HepG2 (cell line): ENCODE measurements around the gene FAAP20. TPM values are rescaled to one million over a fixed set of nuclear protein-coding genes. Genes with fewer than 3 reads are reported as not detected.
A peak's percentile ranks its signal among the peaks of the same experiment; 100 is the strongest.

ENCODE experiments used
- ESRRA ChIP-seq: sonication (generic); formaldehyde crosslinking; IDR thresholded peaks from 2 replicates; pipeline ENCODE4 v1.5.1; 2020; ENCODE audit warnings: mild to moderate bottlenecking, low read depth, missing genetic modification reagents
- ETV6 ChIP-seq: sonication (generic); formaldehyde crosslinking; conservative IDR thresholded peaks from 2 replicates; pipeline ENCODE4 v1.4.0; 2020; ENCODE audit warnings: missing genetic modification reagents
- FOXJ3 ChIP-seq: sonication (generic); formaldehyde crosslinking; IDR thresholded peaks from 2 replicates; pipeline ENCODE4 v1.4.0; 2020; ENCODE audit warnings: missing genetic modification reagents, mild to moderate bottlenecking, borderline replicate concordance
- HBP1 ChIP-seq: IDR thresholded peaks from 2 replicates; pipeline ENCODE4 v1.6.1; 2016; ENCODE audit warnings: low read depth, control low read depth
- HDAC2 ChIP-seq: sonication (generic); formaldehyde crosslinking; IDR thresholded peaks from 2 replicates; pipeline ENCODE4 v1.4.0; 2020; ENCODE audit warnings: missing genetic modification reagents
- HNF1B ChIP-seq: sonication (generic); formaldehyde crosslinking; IDR thresholded peaks from 2 replicates; pipeline ENCODE4 v1.5.1; 2020; ENCODE audit warnings: mild to moderate bottlenecking, moderate library complexity, missing genetic modification reagents
- KLF6 ChIP-seq: IDR thresholded peaks from 2 replicates; pipeline ENCODE4 v1.8.0; 2016; ENCODE audit warnings: missing biosample characterization, missing genetic modification reagents
- POLR2G ChIP-seq: fragments of 200-400 bp; formaldehyde crosslinking; IDR thresholded peaks from 2 replicates; pipeline ENCODE4 v1.6.1; 2018; ENCODE audit warnings: mild to moderate bottlenecking, low read depth, low read length, moderate library complexity
- REXO4 ChIP-seq: sonication (generic); formaldehyde crosslinking; IDR thresholded peaks from 2 replicates; pipeline ENCODE4 v1.8.0; 2022; ENCODE audit warnings: missing genetic modification reagents, mild to moderate bottlenecking, borderline replicate concordance
- SALL1 ChIP-seq: sonication (generic); formaldehyde crosslinking; IDR thresholded peaks from 2 replicates; pipeline ENCODE4 v1.8.0; 2022; ENCODE audit warnings: mild to moderate bottlenecking, missing genetic modification reagents
- SAP130 ChIP-seq: IDR thresholded peaks from 2 replicates; pipeline ENCODE4 v1.6.1; 2016; ENCODE audit warnings: low read depth
- SNAI1 ChIP-seq: sonication (generic); formaldehyde crosslinking; IDR thresholded peaks from 2 replicates; pipeline ENCODE4 v1.5.0; 2020; ENCODE audit warnings: mild to moderate bottlenecking, missing genetic modification reagents, borderline replicate concordance
- SPEN ChIP-seq: sonication (generic); formaldehyde crosslinking; IDR thresholded peaks from 2 replicates; pipeline ENCODE4 v1.5.1; 2020; ENCODE audit warnings: low read depth, mild to moderate bottlenecking, missing genetic modification reagents
- THAP11 ChIP-seq: IDR thresholded peaks from 2 replicates; pipeline ENCODE4 v1.6.1; 2016; ENCODE audit warnings: missing biosample characterization, missing genetic modification reagents
- ZFAT ChIP-seq: sonication (generic); formaldehyde crosslinking; conservative IDR thresholded peaks from 2 replicates; pipeline ENCODE4 v1.8.1; 2023; ENCODE audit warnings: missing genetic modification reagents, inconsistent platforms
- ZFY ChIP-seq: sonication (generic); formaldehyde crosslinking; IDR thresholded peaks from 2 replicates; pipeline ENCODE4 v1.4.0; 2020; ENCODE audit warnings: missing genetic modification reagents
- ZNF20 ChIP-seq: sonication (generic); formaldehyde crosslinking; IDR thresholded peaks from 2 replicates; pipeline ENCODE4 v1.4.0; 2020; ENCODE audit warnings: mild to moderate bottlenecking, moderate library complexity, missing genetic modification reagents
- ZNF570 ChIP-seq: sonication (generic); formaldehyde crosslinking; IDR thresholded peaks from 2 replicates; pipeline ENCODE4 v1.4.0; 2020; ENCODE audit warnings: mild to moderate bottlenecking, missing genetic modification reagents, borderline replicate concordance
- ZNF644 ChIP-seq: IDR thresholded peaks from 2 replicates; pipeline ENCODE4 v1.6.1; 2016; ENCODE audit warnings: low read depth
- ZNF772 ChIP-seq: sonication (generic); formaldehyde crosslinking; IDR thresholded peaks from 2 replicates; pipeline ENCODE4 v1.5.0; 2020; ENCODE audit warnings: mild to moderate bottlenecking, missing genetic modification reagents
- ZNF839 ChIP-seq: sonication (generic); formaldehyde crosslinking; IDR thresholded peaks from 2 replicates; pipeline ENCODE4 v1.4.0; 2020; ENCODE audit warnings: missing genetic modification reagents, mild to moderate bottlenecking, borderline replicate concordance
- polyA plus RNA-seq, 8 experiments: library from polyadenylated mRNA; depleted of rRNA in 3 of 8; stranded (reverse) in 7 of 8; unstranded in 1 of 8; fragments of >200 nt; fragmentation: Illumina TruSeq in 4 of 8; extraction: Trizol in 4 of 8; gene quantifications; 2 replicates each; pipeline versions ENCODE4 v1.2.1 to v1.2.3, GENCODE V29; 2011 to 2016; ENCODE audit warnings: low read depth in 4 of 8, missing spikeins in 1 of 8, mixed read lengths in 1 of 8; ENCODE audit not compliant: insufficient read depth in 1 of 8
- total RNA-seq, 5 experiments: library from RNA; depleted of rRNA; stranded (reverse); fragments of >200 nt; fragmentation: Illumina TruSeq; extraction: Trizol; gene quantifications; 2 replicates each; pipeline ENCODE4 v1.2.3, GENCODE V29; 2016; ENCODE audit warnings: low read depth in 1 of 5
- TF ChIP-seq, protein P1 (sequence below): sonication (generic); formaldehyde crosslinking; IDR thresholded peaks from 2 replicates; pipeline ENCODE4 v1.4.0; 2020; ENCODE audit warnings: missing genetic modification reagents

Gene FAAP20
- total and polyA plus RNA-seq, 2 of the 13 experiments (the other 11 are each of a cell fraction or from before 2014, with no cell fraction given) = 9.6 to 10.8 TPM

GRCh38 chr1:2233997-2234761 lies 39.6 kb upstream of the FAAP20 start (continued):
- TF ChIP-seq, protein P1, sequence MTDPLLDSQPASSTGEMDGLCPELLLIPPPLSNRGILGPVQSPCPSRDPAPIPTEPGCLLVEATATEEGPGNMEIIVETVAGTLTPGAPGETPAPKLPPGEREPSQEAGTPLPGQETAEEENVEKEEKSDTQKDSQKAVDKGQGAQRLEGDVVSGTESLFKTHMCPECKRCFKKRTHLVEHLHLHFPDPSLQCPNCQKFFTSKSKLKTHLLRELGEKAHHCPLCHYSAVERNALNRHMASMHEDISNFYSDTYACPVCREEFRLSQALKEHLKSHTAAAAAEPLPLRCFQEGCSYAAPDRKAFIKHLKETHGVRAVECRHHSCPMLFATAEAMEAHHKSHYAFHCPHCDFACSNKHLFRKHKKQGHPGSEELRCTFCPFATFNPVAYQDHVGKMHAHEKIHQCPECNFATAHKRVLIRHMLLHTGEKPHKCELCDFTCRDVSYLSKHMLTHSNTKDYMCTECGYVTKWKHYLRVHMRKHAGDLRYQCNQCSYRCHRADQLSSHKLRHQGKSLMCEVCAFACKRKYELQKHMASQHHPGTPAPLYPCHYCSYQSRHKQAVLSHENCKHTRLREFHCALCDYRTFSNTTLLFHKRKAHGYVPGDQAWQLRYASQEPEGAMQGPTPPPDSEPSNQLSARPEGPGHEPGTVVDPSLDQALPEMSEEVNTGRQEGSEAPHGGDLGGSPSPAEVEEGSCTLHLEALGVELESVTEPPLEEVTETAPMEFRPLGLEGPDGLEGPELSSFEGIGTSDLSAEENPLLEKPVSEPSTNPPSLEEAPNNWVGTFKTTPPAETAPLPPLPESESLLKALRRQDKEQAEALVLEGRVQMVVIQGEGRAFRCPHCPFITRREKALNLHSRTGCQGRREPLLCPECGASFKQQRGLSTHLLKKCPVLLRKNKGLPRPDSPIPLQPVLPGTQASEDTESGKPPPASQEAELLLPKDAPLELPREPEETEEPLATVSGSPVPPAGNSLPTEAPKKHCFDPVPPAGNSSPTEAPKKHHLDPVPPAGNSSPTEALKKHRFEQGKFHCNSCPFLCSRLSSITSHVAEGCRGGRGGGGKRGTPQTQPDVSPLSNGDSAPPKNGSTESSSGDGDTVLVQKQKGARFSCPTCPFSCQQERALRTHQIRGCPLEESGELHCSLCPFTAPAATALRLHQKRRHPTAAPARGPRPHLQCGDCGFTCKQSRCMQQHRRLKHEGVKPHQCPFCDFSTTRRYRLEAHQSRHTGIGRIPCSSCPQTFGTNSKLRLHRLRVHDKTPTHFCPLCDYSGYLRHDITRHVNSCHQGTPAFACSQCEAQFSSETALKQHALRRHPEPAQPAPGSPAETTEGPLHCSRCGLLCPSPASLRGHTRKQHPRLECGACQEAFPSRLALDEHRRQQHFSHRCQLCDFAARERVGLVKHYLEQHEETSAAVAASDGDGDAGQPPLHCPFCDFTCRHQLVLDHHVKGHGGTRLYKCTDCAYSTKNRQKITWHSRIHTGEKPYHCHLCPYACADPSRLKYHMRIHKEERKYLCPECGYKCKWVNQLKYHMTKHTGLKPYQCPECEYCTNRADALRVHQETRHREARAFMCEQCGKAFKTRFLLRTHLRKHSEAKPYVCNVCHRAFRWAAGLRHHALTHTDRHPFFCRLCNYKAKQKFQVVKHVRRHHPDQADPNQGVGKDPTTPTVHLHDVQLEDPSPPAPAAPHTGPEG = no peak
- TF ChIP-seq SPEN (CRISPR knock-in tag) = peak; percentile 86
- TF ChIP-seq SNAI1 (CRISPR knock-in tag) = peak; percentile 82
- peak; percentile 28; the same call in 1 of the 2 replicates for TF ChIP-seq ETV6 (CRISPR knock-in tag)
- TF ChIP-seq ZNF772 (CRISPR knock-in tag) = peak; percentile 49
- TF ChIP-seq SALL1 (CRISPR knock-in tag) = peak; percentile 80
- TF ChIP-seq HBP1 (CRISPR knock-in tag) = 0 out of 2 replicates have a peak, but pooled peaks have one; percentile 40
- TF ChIP-seq HDAC2 (CRISPR knock-in tag) = peak; percentile 81
- 0 out of 2 replicates have a peak, but pooled peaks have one; percentile 51 for TF ChIP-seq ZNF839 (CRISPR knock-in tag)
- TF ChIP-seq POLR2G = peak; percentile 36; the same call in 1 of the 2 replicates
- TF ChIP-seq ZNF570 (CRISPR knock-in tag) = no peak
- TF ChIP-seq THAP11 (CRISPR knock-in tag) = peak; percentile 74
- peak; percentile 37; the same call in 1 of the 2 replicates for TF ChIP-seq KLF6 (CRISPR knock-in tag)
- TF ChIP-seq ZNF644 (CRISPR knock-in tag) = no peak
- peak; percentile 91 for TF ChIP-seq ZFY
- TF ChIP-seq REXO4 (CRISPR knock-in tag) = no peak
- peak; percentile 95 for TF ChIP-seq SAP130
- TF ChIP-seq HNF1B (CRISPR knock-in tag) = peak; percentile 40; the same call in 1 of the 2 replicates
- peak; percentile 85; the same call in 1 of the 2 replicates for TF ChIP-seq FOXJ3 (CRISPR knock-in tag)
- TF ChIP-seq ZNF20 (CRISPR knock-in tag) = 0 out of 2 replicates have a peak, but pooled peaks have one; percentile 46
- TF ChIP-seq ESRRA = peak; percentile 50; the same call in 1 of the 2 replicates
- TF ChIP-seq ZFAT (CRISPR knock-in tag) = no peak
